Activated CD4-positive, alpha-beta memory T cell treated with anti-CD3 and anti-CD28 coated beads for 36 hours (primary cell): ENCODE data around the gene NKX1-2. TPM values are rescaled to one million over a fixed set of nuclear protein-coding genes. Genes with fewer than 3 reads are reported as not detected.

ENCODE experiments used
- CTCF ChIA-PET: fragments of 350-600 bp; sonication (Branson Sonifier 250); formaldehyde crosslinking; loops from one replicate; lab custom pipeline; 2021; ENCODE audit warnings: antibody characterized with exemption, inconsistent platforms; lab: Charles Lee
- POLR2A ChIA-PET: fragments of 350-600 bp; sonication (Branson Sonifier 250); formaldehyde crosslinking; loops from one replicate; lab custom pipeline; 2021; ENCODE audit warnings: antibody characterized with exemption; lab: Charles Lee
- DNase-seq: peaks from one replicate; pipeline ENCODE4 v3.0.0-alpha.2; 2020
- H3K27ac Mint-ChIP-seq: one replicate; pipeline ENCODE4 v1.8.0; 2021; ENCODE audit warnings: mixed read lengths
- H3K27me3 Mint-ChIP-seq: one replicate; pipeline ENCODE4 v1.8.0; 2021; ENCODE audit warnings: mixed read lengths
- H3K36me3 Mint-ChIP-seq: one replicate; pipeline ENCODE4 v1.8.0; 2021; ENCODE audit warnings: mixed read lengths
- H3K4me1 Mint-ChIP-seq: one replicate; pipeline ENCODE4 v1.8.0; 2021; ENCODE audit warnings: low read depth, mixed read lengths
- H3K4me3 Mint-ChIP-seq: one replicate; pipeline ENCODE4 v1.8.0; 2021; ENCODE audit warnings: mild to moderate bottlenecking, mixed read lengths
- H3K9me3 Mint-ChIP-seq: one replicate; pipeline ENCODE4 v1.8.0; 2021; ENCODE audit warnings: mixed read lengths
- intact Hi-C: fragments of 100-400 bp; cut with micrococcal nuclease; formaldehyde crosslinking; loops from one replicate; pipeline ENCODE4 v1.15.1; 2023
- total RNA-seq, 2 experiments: library from RNA; stranded (reverse); gene quantifications; one replicate each; pipeline ENCODE4 v1.2.3, GENCODE V29; 2021

Gene NKX1-2
- total RNA-seq, 2 experiments from 2014 or later: not detected

- no peaks in the 10 kb centered on the region for H3K27me3 Mint-ChIP-seq
- peaks cover 10% of the 10 kb centered on the region for H3K9me3 Mint-ChIP-seq
- peaks cover 15% of the 10 kb centered on the region for H3K36me3 Mint-ChIP-seq
- H3K4me1 Mint-ChIP-seq: no peaks in the 10 kb centered on the region
- no peak overlapping the region for H3K27ac Mint-ChIP-seq
- ChIA-PET CTCF (no interaction called here), POLR2A (no interaction called here)
- no peak overlapping the region for H3K4me3 Mint-ChIP-seq
- intact Hi-C loops: no loop called here
- DNase-seq: no peak
Measured at GRCh38 chr10:124484661-124485060, 34.8 kb upstream of the NKX1-2 start.

- Mint-ChIP-seq H3K4me1 (no peaks in the 10 kb centered on the region), H3K27ac (no peak overlapping the region), H3K9me3 (peaks cover 10% of the 10 kb centered on the region), H3K27me3 (no peaks in the 10 kb centered on the region), H3K4me3 (no peak overlapping the region), H3K36me3 (peaks cover 15% of the 10 kb centered on the region)
- intact Hi-C loops: no loop called here
- ChIA-PET CTCF (no interaction called here), POLR2A (no interaction called here)
- DNase-seq: no peak
Measured at GRCh38 chr10:124484031-124484430, 34.2 kb upstream of the NKX1-2 start.

GRCh38 chr10:124482876-124483275 lies 33.0 kb upstream of the NKX1-2 start:
- Mint-ChIP-seq H3K4me1 (no peaks in the 10 kb centered on the region), H3K36me3 (peaks cover 15% of the 10 kb centered on the region), H3K9me3 (peaks cover 10% of the 10 kb centered on the region), H3K4me3 (no peak overlapping the region), H3K27ac (no peak overlapping the region), H3K27me3 (no peaks in the 10 kb centered on the region)
- ChIA-PET CTCF (no interaction called here), POLR2A (no interaction called here)
- intact Hi-C loops: no loop called here
- DNase-seq: no peak

- no peak for DNase-seq
- intact Hi-C loops: no loop called here
- ChIA-PET POLR2A (no interaction called here), CTCF (no interaction called here)
- peaks cover 15% of the 10 kb centered on the region for H3K36me3 Mint-ChIP-seq
- H3K27ac Mint-ChIP-seq: no peak overlapping the region
- H3K27me3 Mint-ChIP-seq: no peaks in the 10 kb centered on the region
- no peaks in the 10 kb centered on the region for H3K4me1 Mint-ChIP-seq
- no peak overlapping the region for H3K4me3 Mint-ChIP-seq
- H3K9me3 Mint-ChIP-seq: peaks cover 10% of the 10 kb centered on the region
Measured at GRCh38 chr10:124482236-124482800, 32.5 kb upstream of the NKX1-2 start.

- Mint-ChIP-seq H3K9me3 (peaks cover 5% of the 10 kb centered on the region), H3K4me3 (no peak overlapping the region), H3K27me3 (no peaks in the 10 kb centered on the region), H3K4me1 (no peaks in the 10 kb centered on the region), H3K36me3 (peaks cover 10% of the 10 kb centered on the region), H3K27ac (no peak overlapping the region)
- intact Hi-C loops: no loop called here
- no peak for DNase-seq
- ChIA-PET CTCF (no interaction called here), POLR2A (no interaction called here)
Measured at GRCh38 chr10:124481717-124482116, 31.9 kb upstream of the NKX1-2 start.

- ChIA-PET POLR2A (no interaction called here), CTCF (no interaction called here)
- Mint-ChIP-seq H3K27me3 (no peaks in the 10 kb centered on the region), H3K4me1 (no peaks in the 10 kb centered on the region), H3K27ac (no peak overlapping the region), H3K9me3 (no peaks in the 10 kb centered on the region), H3K36me3 (peaks cover 2% of the 10 kb centered on the region), H3K4me3 (no peak overlapping the region)
- intact Hi-C loops: no loop called here
- no peak for DNase-seq
Measured at GRCh38 chr10:124480860-124481259, 31.0 kb upstream of the NKX1-2 start.

- H3K27me3 Mint-ChIP-seq: no peaks in the 10 kb centered on the region
- H3K4me3 Mint-ChIP-seq: no peak overlapping the region
- H3K27ac Mint-ChIP-seq: no peak overlapping the region
- H3K4me1 Mint-ChIP-seq: no peaks in the 10 kb centered on the region
- CTCF ChIA-PET: no interaction called here
- no peaks in the 10 kb centered on the region for H3K36me3 Mint-ChIP-seq
- POLR2A ChIA-PET: no interaction called here
- intact Hi-C loops: no loop called here
- no peaks in the 10 kb centered on the region for H3K9me3 Mint-ChIP-seq
- no peak for DNase-seq
Measured at GRCh38 chr10:124478515-124478914, 28.7 kb upstream of the NKX1-2 start.

GRCh38 chr10:124477614-124478363 lies 28.0 kb upstream of the NKX1-2 start:
- intact Hi-C loops: no loop called here
- DNase-seq: no peak
- Mint-ChIP-seq H3K27ac (no peak overlapping the region), H3K36me3 (no peaks in the 10 kb centered on the region), H3K4me3 (no peak overlapping the region), H3K27me3 (no peaks in the 10 kb centered on the region), H3K9me3 (no peaks in the 10 kb centered on the region), H3K4me1 (peaks cover 3% of the 10 kb centered on the region)
- CTCF ChIA-PET: no interaction called here
- POLR2A ChIA-PET: no interaction called here

GRCh38 chr10:124476043-124476725 lies 26.3 kb upstream of the NKX1-2 start:
- Mint-ChIP-seq H3K4me1 (peaks cover 5% of the 10 kb centered on the region), H3K9me3 (no peaks in the 10 kb centered on the region), H3K36me3 (no peaks in the 10 kb centered on the region), H3K27me3 (no peaks in the 10 kb centered on the region), H3K27ac (no peak overlapping the region), H3K4me3 (no peak overlapping the region)
- no peak for DNase-seq
- POLR2A ChIA-PET: no interaction called here
- CTCF ChIA-PET: interaction anchor here (0.6 kb wide), 1 partner anchor 36 kb away, joined by 3 read pairs; no protein-coding TSS in a partner anchor
- intact Hi-C loops: no loop called here

GRCh38 chr10:124474514-124475070 lies 24.8 kb upstream of the NKX1-2 start:
- POLR2A ChIA-PET: no interaction called here
- Mint-ChIP-seq H3K4me1 (peaks cover 5% of the 10 kb centered on the region), H3K4me3 (no peak overlapping the region), H3K27ac (no peak overlapping the region), H3K36me3 (no peaks in the 10 kb centered on the region), H3K9me3 (no peaks in the 10 kb centered on the region), H3K27me3 (no peaks in the 10 kb centered on the region)
- CTCF ChIA-PET: no interaction called here
- intact Hi-C loops: no loop called here
- DNase-seq: no peak

- intact Hi-C loops: no loop called here
- ChIA-PET CTCF (interaction anchor here (1.0 to 1.4 kb wide), 2 partner anchors 12 to 84 kb away, joined by 3 read pairs; partner anchors contain the start of gene LHPP), POLR2A (interaction anchor here (1.8 kb wide), 1 partner anchor 12 kb away, joined by 7 read pairs; the partner anchor contains the start of gene LHPP)
- H3K27ac Mint-ChIP-seq: no peak overlapping the region
- no peaks in the 10 kb centered on the region for H3K36me3 Mint-ChIP-seq
- H3K4me1 Mint-ChIP-seq: peaks cover 5% of the 10 kb centered on the region
- H3K4me3 Mint-ChIP-seq: no peak overlapping the region
- no peaks in the 10 kb centered on the region for H3K9me3 Mint-ChIP-seq
- no peaks in the 10 kb centered on the region for H3K27me3 Mint-ChIP-seq
- no peak for DNase-seq
Measured at GRCh38 chr10:124473070-124473469, 23.2 kb upstream of the NKX1-2 start.

GRCh38 chr10:124472071-124472470 lies 22.2 kb upstream of the NKX1-2 start:
- intact Hi-C loops: no loop called here
- no peaks in the 10 kb centered on the region for H3K27me3 Mint-ChIP-seq
- H3K4me3 Mint-ChIP-seq: no peak overlapping the region
- ChIA-PET CTCF (interaction anchor here (1.4 kb wide), 1 partner anchor 478 kb away, joined by 3 read pairs; no protein-coding TSS in a partner anchor), POLR2A (interaction anchor here (0.6 to 1.8 kb wide), 2 partner anchors 11 to 1299 kb away, joined by 3 to 7 read pairs; partner anchors contain the start of gene LHPP)
- DNase-seq: no peak
- H3K9me3 Mint-ChIP-seq: no peaks in the 10 kb centered on the region
- H3K4me1 Mint-ChIP-seq: peaks cover 5% of the 10 kb centered on the region
- no peak overlapping the region for H3K27ac Mint-ChIP-seq
- H3K36me3 Mint-ChIP-seq: no peaks in the 10 kb centered on the region
